ENCODE measurements around the gene BAG1.

Gene BAG1

DNA sequence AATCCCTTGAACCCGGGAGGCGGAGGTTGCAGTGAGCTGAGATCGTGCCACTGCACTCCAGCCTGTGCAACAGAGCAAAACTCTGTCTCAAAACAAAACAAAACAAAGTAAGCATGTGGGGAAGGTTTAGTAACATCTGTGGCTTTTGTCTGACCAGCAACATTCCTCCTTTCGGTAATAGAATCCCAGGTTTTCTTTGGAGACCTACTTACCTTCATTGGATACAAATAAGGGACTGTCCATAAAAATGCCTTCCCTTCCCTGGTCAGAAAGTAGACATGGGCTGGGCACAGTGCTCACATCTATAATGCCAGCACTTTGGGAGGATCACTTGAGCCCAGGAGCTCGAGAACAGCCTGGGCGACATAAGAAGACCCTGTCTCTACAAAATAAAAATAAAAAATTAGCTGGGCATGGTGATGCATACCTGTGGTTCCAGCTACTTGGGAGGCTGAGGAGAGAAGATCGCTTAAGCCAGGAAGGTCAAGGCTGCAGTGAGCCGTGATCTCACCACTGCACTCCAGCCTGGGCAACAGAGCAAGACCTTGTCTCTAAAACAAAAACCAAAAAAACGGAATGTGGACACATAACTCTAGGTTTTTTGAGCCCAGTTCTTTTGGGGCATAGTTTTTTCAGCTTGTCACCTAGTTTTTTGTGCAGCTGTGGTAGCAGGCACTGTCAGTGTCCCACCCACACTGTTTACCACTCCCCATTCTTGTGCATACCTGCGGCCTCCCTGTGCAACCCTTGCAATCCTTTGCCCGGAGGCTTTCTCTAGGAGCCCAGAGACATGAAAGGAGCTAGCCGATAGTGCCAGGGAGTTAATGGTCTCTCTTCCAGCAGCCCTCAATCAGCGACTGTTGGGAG, 33.5 kb downstream of the BAG1 start:
- no peak for DNase-seq (ENCODE audit: low read depth in 1 of 2, low spot score in 1 of 2)
- Histone ChIP-seq H3K4me3 (replicated peaks; ENCODE audit: insufficient read depth, low read length) (no peak overlapping the region), H3K27me3 (ENCODE audit: insufficient read depth, poor library complexity, severe bottlenecking) (no peaks in the 10 kb centered on the region), H3K27ac (replicated peaks) (no peak overlapping the region)
- TF ChIP-seq GABPA (IDR thresholded peaks at IDR 0.05; ENCODE audit: low read depth) = no peak
- TF ChIP-seq, protein P1, sequence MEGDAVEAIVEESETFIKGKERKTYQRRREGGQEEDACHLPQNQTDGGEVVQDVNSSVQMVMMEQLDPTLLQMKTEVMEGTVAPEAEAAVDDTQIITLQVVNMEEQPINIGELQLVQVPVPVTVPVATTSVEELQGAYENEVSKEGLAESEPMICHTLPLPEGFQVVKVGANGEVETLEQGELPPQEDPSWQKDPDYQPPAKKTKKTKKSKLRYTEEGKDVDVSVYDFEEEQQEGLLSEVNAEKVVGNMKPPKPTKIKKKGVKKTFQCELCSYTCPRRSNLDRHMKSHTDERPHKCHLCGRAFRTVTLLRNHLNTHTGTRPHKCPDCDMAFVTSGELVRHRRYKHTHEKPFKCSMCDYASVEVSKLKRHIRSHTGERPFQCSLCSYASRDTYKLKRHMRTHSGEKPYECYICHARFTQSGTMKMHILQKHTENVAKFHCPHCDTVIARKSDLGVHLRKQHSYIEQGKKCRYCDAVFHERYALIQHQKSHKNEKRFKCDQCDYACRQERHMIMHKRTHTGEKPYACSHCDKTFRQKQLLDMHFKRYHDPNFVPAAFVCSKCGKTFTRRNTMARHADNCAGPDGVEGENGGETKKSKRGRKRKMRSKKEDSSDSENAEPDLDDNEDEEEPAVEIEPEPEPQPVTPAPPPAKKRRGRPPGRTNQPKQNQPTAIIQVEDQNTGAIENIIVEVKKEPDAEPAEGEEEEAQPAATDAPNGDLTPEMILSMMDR (IDR thresholded peaks at IDR 0.05; ENCODE audit: insufficient read depth, low read length) = no peak
- TF ChIP-seq, protein P2, sequence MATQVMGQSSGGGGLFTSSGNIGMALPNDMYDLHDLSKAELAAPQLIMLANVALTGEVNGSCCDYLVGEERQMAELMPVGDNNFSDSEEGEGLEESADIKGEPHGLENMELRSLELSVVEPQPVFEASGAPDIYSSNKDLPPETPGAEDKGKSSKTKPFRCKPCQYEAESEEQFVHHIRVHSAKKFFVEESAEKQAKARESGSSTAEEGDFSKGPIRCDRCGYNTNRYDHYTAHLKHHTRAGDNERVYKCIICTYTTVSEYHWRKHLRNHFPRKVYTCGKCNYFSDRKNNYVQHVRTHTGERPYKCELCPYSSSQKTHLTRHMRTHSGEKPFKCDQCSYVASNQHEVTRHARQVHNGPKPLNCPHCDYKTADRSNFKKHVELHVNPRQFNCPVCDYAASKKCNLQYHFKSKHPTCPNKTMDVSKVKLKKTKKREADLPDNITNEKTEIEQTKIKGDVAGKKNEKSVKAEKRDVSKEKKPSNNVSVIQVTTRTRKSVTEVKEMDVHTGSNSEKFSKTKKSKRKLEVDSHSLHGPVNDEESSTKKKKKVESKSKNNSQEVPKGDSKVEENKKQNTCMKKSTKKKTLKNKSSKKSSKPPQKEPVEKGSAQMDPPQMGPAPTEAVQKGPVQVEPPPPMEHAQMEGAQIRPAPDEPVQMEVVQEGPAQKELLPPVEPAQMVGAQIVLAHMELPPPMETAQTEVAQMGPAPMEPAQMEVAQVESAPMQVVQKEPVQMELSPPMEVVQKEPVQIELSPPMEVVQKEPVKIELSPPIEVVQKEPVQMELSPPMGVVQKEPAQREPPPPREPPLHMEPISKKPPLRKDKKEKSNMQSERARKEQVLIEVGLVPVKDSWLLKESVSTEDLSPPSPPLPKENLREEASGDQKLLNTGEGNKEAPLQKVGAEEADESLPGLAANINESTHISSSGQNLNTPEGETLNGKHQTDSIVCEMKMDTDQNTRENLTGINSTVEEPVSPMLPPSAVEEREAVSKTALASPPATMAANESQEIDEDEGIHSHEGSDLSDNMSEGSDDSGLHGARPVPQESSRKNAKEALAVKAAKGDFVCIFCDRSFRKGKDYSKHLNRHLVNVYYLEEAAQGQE (IDR thresholded peaks at IDR 0.05; ENCODE audit: insufficient replicate concordance, low read depth) = no peak

DNA sequence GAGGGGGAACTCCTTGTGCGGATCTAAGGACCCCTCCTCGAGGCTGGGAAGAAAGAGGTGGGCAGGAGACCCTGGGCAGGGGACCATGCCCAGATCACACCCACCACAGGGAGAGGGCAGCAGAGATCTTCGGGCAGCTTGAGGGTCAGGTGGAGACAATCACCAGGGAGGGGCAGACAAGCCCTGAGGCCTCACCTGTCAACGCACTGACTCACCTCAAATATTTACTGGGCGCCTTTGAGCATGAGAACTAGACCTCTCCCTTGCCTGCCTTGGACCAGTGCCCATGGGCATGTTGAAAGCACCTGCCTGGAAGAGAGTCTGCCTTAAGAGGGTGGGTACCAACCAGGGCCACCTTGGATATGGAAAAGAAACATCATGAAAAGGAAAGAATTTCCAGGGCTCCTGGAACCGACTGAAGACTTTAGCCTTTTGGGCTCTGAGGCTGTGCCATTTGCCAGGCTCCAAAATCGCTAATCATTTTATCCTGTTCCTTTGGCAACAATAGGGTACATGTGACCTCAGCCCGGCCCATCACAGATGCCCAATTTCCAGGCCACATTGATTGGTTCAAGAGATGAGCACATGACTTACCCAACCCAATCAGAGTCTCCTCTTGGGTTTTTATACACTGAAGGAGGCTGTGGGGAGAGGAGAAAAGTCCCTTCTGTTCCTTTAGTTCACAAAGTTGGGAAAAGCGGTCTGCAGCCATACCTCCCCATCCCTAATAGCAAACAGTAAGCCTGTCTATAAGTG, 35.0 kb downstream of the BAG1 start:
- Histone ChIP-seq H3K27ac (replicated peaks) (no peak overlapping the region), H3K27me3 (ENCODE audit: insufficient read depth, poor library complexity, severe bottlenecking) (no peaks in the 10 kb centered on the region), H3K4me3 (replicated peaks; ENCODE audit: insufficient read depth, low read length) (no peak overlapping the region)
- DNase-seq (ENCODE audit: low read depth in 1 of 2, low spot score in 1 of 2) = no peak
- TF ChIP-seq, protein P1 (IDR thresholded peaks at IDR 0.05; ENCODE audit: insufficient read depth, low read length) = no peak
- TF ChIP-seq, protein P2 (IDR thresholded peaks at IDR 0.05; ENCODE audit: insufficient replicate concordance, low read depth) = no peak
- TF ChIP-seq GABPA (IDR thresholded peaks at IDR 0.05; ENCODE audit: low read depth) = no peak
- TF ChIP-seq POLR2AphosphoS5 (IDR thresholded peaks at IDR 0.05; ENCODE audit: low read depth) = no peak
- no peak for TF ChIP-seq SPI1 (IDR thresholded peaks at IDR 0.05; ENCODE audit: borderline replicate concordance, low read depth)

DNA sequence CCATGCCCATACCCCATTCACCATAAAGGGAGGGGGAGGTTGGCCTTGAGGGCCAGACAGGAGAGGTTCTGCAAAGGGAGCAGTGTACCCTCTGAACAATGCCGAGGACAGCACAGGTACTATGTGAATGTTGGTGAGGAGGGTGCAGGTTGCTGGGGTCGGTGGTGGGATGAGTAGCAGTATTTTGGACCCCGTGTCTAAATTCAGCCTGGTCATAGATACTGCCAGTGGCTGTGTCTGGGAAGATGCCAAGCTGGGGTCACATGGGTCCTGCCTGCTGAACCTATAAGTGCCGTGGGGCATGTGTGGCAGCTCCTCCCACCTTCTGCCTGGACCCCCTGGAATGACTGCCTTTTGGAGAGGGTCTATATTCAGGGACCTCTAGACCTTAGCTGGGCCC, 35.9 kb downstream of the BAG1 start:
- no peak for DNase-seq (ENCODE audit: low read depth in 1 of 2, low spot score in 1 of 2)
- no peak overlapping the region for H3K27ac ChIP-seq (replicated peaks)
- TF ChIP-seq POLR2AphosphoS5 (IDR thresholded peaks at IDR 0.05; ENCODE audit: low read depth) (no peak), SPI1 (IDR thresholded peaks at IDR 0.05; ENCODE audit: borderline replicate concordance, low read depth) (no peak), GABPA (IDR thresholded peaks at IDR 0.05; ENCODE audit: low read depth) (no peak)
- TF ChIP-seq, protein P2 (IDR thresholded peaks at IDR 0.05; ENCODE audit: insufficient replicate concordance, low read depth) = no peak
- TF ChIP-seq, protein P1 (IDR thresholded peaks at IDR 0.05; ENCODE audit: insufficient read depth, low read length) = no peak
- no peaks in the 10 kb centered on the region for H3K27me3 ChIP-seq (ENCODE audit: insufficient read depth, poor library complexity, severe bottlenecking)
- no peak overlapping the region for H3K4me3 ChIP-seq (replicated peaks; ENCODE audit: insufficient read depth, low read length)

Data from HL-60 (cell line).